ENCODE data around the gene ATXN10. TPM values are rescaled to one million over a fixed set of nuclear protein-coding genes. Genes with fewer than 3 reads are reported as not detected.

Gene ATXN10
- total RNA-seq, 1 donor from 2014 or later, result 125 TPM

- DNase-seq (no peak), ATAC-seq (no peak)
- Histone ChIP-seq H3K27ac (no peak overlapping the region), H3K4me1 (peaks cover 3% of the 10 kb centered on the region), H3K9me3 (no peaks in the 10 kb centered on the region), H3K27me3 (no peaks in the 10 kb centered on the region), H3K4me3 (no peak overlapping the region), H3K36me3 (peaks cover 12% of the 10 kb centered on the region)
- intact Hi-C loops (cut with DNase I), result no loop called here
- no peak for TF ChIP-seq CTCF (IDR thresholded peaks at IDR 0.05)
Observed at GRCh38 chr22:45834241-45834640, 162.6 kb downstream of the ATXN10 start.

DNA sequence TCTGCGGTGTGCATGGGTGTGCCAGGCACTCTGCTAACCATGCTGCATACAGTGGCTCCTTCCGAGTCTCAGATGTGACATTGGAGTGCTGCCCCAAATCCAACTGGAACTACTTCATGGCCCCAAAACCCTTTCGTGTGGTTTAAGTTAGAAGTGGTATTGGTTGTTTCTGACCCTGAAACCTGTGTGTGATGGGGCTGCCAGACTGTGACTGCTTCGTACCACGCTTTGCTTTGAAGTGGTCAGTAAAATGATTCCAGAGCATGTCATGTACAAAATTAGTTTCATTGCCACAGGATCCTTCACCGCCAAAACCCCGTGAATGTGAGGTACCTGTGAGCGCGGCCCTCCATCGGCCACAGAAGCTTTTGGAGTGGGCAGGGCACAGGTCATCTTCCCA is 163.2 kb downstream of the ATXN10 start:
- TF ChIP-seq CTCF (IDR thresholded peaks at IDR 0.05), result no peak
- DNase-seq (no peak), ATAC-seq (no peak)
- no peaks in the 10 kb centered on the region for H3K27me3 ChIP-seq
- intact Hi-C loops (cut with DNase I), result no loop called here
- H3K9me3 ChIP-seq, result no peaks in the 10 kb centered on the region
- H3K4me1 ChIP-seq, result peaks cover 3% of the 10 kb centered on the region
- peaks cover 12% of the 10 kb centered on the region for H3K36me3 ChIP-seq
- no peak overlapping the region for H3K4me3 ChIP-seq
- no peak overlapping the region for H3K27ac ChIP-seq

DNA sequence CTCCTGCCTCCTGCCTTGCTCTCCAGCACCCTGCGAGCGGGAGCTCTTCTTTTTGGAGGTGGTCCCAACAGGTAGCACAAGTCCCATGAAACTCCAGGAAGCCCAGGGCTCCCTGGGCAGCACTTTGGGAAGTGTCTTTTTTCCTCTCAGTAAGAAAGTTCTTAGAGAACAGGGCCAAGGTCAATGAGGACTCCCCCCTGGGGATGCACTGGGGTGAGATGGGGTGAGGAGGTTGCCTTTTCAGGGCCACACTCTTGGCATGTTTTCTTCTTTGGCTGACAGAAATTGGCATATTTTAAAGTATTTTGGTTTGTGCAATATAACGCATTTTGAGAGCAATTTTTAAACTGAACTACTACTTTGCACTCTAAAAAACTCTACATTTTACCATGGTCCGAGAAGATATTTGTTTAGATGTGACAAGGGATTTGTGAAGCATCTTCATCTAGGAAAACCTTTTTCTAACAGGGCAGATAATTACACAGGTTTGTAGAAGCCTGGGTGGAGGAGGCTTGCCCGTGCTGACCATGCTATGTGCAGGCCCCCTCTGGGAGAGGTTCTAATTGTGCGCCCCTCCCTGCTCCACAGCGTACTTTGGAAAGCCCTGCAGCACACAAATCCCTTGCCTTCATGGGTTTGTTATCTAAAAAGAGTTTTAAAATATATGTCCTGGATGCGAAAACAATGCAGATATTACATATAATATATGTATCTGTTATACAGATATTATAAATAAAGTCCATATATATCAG is 165.0 kb downstream of the ATXN10 start:
- TF ChIP-seq CTCF (IDR thresholded peaks at IDR 0.05), result no peak
- H3K4me1 ChIP-seq, result peaks cover 3% of the 10 kb centered on the region
- DNase-seq, result no peak
- H3K4me3 ChIP-seq, result no peak overlapping the region
- H3K27ac ChIP-seq, result no peak overlapping the region
- intact Hi-C loops (cut with DNase I), result no loop called here
- H3K27me3 ChIP-seq, result no peaks in the 10 kb centered on the region
- ATAC-seq, result no peak
- H3K36me3 ChIP-seq, result peaks cover 12% of the 10 kb centered on the region
- no peaks in the 10 kb centered on the region for H3K9me3 ChIP-seq

- ATAC-seq (no peak), DNase-seq (no peak)
- Histone ChIP-seq H3K27me3 (no peaks in the 10 kb centered on the region), H3K4me1 (peaks cover 3% of the 10 kb centered on the region), H3K4me3 (no peak overlapping the region), H3K9me3 (no peaks in the 10 kb centered on the region), H3K36me3 (peaks cover 16% of the 10 kb centered on the region), H3K27ac (no peak overlapping the region)
- no peak for TF ChIP-seq CTCF (IDR thresholded peaks at IDR 0.05)
- intact Hi-C loops (cut with DNase I), result no loop called here
Observed at GRCh38 chr22:45837508-45837907, 165.9 kb downstream of the ATXN10 start.

GRCh38 chr22:45838305-45838887 is 166.8 kb downstream of the ATXN10 start:
- ATAC-seq, result peak; percentile 70
- no peak overlapping the region for H3K27ac ChIP-seq
- H3K36me3 ChIP-seq, result peaks cover 23% of the 10 kb centered on the region
- intact Hi-C loops (cut with DNase I), result no loop called here
- peaks cover 3% of the 10 kb centered on the region for H3K4me1 ChIP-seq
- H3K9me3 ChIP-seq, result no peaks in the 10 kb centered on the region
- H3K4me3 ChIP-seq, result no peak overlapping the region
- DNase-seq, result no peak
- no peak for TF ChIP-seq CTCF (IDR thresholded peaks at IDR 0.05)
- no peaks in the 10 kb centered on the region for H3K27me3 ChIP-seq
